GM19025 (cell line): ENCODE results near the gene SKA3.
"Not testable (repeated sequence)": the region's sequence is repeated elsewhere in the genome, so short reads cannot be mapped to it uniquely, and the experiment has no call there.

Source experiments
- ATAC-seq: cut with Tn5 transposase; IDR thresholded peaks from one replicate; pipeline ENCODE4 v1.9.1; 2021; ENCODE audit warnings: mild to moderate bottlenecking, low read depth, moderate library complexity; ENCODE audit not compliant: unreplicated experiment

The SKA3 gene

DNA sequence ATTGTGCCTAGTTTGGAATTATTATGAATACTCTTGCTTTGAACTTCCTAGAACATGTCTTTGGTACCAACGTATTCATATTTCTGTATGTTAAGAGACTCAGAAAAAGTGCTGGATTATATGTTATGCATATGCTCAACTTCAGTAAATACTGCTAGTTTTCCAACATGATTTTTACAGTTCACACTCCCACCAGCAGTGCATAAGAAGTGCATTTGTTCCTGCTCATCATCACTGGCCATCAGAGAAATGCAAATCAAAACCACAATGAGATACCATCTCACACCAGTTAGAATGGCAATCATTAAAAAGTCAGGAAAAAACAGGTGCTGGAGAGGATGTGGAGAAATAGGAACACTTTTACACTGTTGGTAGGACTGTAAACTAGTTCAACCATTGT lies 2.6 kb downstream of the SKA3 start:
- ATAC-seq, result not testable (repeated sequence)

DNA sequence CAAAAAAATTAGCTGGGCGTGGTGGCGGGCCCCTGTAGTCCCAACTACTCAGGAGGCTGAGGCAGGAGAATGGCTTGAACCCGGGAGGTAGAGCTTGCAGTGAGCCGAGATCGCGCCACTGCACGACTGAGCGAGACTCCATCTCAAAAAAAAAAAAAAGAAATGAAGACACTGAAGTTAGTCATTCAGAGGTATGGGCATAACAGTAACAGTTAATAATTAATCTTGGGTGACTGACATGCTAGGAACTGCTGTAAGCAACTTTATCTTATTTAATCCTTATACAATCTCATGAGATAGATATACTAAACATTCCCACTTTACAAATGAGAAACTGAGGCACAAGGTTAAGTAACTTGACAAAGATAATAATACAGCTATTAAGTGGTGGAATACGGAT lies 4.9 kb downstream of the SKA3 start:
- ATAC-seq, result no peak

DNA sequence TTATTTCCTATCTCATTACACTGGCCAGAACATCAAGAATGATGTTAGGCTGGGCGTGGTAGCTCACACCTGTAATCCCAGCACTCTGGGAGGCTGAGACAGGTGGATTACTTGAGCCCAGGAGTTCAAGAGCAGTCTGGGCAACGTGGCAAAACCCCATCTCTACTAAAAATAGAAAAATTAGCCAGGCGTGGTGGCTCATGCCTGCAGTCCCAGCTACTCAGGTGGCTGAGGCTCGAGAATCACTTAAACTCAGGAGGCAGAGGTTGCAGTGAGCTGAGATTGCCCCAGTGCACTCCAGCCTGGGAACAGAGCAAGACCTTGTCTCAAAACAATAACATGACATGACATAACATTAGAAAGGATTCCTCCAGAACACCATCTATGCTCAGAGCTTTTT lies 10.7 kb downstream of the SKA3 start:
- not testable (repeated sequence) for ATAC-seq

DNA sequence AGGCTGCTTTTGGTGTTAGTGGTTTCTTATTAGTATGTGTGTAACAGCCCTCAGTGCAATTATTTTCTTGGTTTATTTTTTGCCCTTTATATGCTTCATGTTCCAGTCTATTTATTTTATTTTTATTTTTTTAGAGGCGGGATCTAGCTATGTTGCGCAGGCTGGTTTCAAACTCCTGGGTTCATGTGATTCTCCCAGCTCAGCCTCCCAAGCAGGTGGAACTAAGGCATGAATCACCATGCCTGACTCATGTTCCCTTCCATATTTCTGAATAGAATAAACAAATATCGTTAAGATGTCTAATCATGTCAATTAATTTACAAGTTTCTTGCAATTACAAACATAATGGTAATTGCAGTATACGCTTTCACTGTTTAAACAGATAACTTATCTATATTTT lies 11.7 kb downstream of the SKA3 start:
- no peak for ATAC-seq

DNA sequence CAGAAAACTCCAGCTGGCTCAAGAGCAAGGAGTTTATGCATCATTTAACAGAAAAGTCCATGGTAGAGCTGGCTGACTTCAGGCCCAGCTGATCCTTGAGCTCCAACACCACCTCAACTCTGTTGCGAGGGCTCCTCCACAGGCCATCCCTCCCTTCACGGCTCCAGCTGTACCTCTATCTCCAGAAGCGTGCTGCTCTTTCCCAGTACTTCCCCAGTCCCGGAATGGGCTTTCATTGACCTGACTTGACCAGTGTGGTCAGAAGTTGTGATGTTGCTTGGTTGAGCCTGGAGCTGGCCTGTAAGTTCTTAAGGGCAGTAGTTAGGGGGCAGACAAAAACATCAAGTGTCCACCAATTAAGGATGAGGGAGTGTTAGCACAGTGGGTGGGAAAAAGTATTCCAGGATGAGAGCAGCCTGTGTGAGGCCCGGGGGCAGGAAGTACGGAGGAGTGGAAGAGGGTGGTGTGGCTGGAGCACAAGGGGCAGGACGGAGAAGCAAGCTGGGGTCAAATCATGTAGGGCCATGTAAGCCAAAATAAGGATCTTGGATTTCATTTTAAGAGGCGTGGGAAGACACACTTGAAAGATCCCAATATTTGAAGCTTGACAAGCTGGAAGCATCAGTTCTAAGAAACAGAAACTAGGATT lies 24.0 kb downstream of the SKA3 start:
- ATAC-seq, result no peak

DNA sequence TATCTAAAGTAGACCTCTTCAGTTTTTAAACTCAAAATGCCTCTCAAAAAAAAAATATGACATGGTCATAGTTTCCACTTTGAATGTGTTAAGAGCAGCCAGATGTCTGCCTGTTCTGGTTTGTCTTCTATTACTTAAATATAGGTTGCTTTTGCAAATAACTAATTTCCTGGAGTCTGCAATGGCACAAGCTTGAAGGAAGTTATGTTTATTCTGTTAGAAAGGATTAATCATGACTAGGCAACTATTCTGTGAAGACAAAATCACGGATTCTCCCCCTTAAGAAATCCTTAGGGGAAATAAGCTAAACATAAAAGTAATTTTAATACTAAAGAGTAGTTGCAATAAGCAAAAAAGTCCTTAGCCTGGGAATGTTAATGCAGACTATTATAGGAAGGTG lies 26.3 kb downstream of the SKA3 start:
- no peak for ATAC-seq

DNA sequence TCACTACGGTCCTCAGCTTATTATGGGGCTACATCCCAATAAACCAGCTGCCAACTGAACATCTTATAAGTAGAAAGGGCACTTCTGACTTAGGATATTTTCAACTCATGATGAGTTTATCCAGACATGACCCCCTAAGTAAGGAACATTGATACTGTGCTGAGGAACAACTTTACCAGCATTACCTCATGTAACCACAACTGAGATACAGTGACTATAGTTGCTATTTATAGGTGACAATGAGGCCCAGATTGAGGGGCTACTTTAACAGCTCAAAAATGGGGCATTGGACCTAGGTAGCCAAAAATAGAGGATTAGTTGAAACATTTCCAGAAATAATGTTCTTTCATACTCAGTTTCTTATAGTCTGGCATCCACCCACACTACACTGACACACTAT lies 26.8 kb downstream of the SKA3 start:
- no peak for ATAC-seq

DNA sequence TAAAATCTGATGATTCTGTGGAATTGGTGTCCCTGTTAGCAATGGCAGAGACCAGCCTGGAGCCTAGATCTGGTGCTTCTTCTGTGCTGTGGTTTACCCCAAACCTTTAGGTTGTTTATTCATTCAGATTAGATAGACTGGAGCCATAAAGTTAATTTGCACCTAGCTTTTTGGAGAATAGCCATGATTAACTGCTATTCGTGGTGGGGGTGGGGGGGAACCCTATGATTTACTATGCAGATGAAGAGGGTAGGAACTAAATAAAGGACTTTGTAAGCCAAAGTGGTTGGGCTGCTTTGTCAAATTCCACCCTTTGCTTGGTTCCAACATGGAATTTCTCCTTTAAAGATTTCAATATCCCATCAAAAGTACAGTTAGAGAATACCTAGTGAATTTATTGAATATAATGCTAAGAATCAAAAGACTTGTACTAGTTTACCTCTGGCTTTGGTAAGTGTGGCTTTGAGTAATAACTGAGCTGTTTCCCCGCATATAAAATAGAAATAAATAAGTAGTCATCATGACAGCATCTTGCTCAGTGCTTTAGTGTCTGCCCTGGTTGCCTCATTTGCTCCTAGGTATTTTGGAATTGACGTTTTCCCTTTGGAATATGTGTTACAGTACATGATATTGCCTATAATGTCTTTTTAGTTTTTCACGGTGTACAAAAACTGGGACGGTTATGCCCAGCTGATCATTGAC lies 27.6 kb downstream of the SKA3 start:
- no peak for ATAC-seq

DNA sequence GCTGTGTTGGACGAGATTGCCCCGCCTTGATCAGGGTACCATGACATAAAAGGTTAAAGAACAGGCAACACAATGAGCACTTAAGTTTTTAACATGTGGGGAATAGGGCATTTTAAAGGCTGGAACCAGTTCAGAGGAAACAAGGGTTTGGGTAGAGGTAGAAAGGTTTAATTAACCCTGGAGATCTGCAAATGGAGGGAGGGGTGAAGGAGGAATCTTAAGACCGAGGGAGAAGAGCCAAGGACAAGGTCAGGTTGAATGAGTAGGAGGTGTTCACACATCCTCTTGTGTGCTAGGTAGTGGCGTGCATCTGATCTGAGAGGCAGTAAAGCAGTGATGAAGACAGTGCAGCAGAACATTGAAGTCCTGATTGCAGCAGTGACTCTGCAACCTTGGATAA lies 28.5 kb downstream of the SKA3 start:
- no peak for ATAC-seq

DNA sequence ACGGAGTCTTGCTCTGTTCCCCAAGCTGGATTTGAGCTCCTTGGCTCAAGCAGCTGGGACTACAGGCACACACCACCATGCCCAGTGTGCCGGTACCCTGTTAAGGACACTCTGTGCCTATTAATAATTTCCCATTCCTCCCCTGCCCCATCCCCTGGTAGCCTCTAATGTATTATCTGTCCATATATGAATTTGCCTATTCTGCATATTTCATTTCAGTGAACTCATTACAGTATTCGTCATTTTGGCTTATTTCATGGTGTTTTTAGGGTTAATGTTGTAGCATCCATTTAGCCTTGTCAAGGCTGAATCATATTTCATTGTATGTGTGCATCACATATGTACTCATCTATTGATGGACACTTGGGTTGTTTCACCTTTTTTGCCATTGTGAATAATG lies 33.6 kb downstream of the SKA3 start:
- no peak for ATAC-seq

DNA sequence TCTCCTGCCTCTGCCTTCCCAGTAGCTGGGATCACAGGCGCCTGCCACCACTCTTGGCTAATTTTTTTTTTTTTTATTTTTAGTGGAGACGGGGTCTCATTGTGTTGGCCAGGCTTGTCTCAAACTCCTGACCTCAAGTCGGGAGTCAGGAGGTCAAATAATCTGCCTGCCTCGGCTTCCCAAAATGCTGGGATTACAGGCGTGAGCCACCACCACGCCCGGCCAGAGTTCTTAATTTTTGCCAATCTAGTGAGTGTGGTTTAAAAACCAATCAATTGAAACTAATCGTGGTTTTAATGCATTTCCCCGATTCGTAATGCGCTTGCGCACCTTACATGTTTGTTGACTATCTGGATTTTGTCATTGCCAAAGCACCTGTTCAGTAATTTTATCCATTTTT lies 37.0 kb downstream of the SKA3 start:
- no peak for ATAC-seq

DNA sequence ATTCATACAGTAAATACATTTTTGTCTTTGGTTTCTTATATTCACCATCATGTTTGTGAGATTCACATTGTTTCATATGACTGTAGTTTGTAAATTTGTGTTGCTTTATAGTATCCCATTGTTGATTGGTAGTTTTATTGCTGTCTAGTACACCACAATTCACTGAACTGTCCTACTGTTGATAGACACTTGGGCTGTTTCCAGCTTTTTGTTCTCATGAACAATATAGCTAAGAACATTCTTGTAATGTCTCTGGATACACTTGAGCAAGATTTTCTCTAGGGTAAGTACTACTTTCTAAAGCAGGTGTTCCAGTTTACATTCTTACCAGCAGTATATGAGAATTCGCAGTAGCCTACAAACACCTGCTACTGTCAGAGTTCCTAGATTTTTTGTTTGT lies 37.8 kb downstream of the SKA3 start:
- no peak for ATAC-seq

DNA sequence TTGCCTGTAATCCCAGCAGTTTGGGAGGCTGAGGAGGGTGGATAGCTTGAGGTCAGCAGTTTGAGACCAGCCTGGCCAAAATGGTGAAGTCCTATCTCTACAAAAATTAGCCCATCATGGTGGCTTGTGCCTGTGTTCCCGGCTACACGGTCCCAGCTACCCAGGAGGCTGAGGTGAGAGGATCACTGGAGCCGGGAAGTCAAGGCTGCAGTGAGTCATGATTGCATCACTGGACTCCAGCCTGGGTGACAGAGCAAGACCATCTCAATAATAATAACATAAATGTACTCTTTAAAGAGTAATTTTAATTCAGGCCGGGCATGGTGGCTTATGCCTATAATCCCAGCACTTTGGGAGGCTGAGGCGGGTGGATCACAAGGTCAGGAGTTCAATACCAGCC lies 38.7 kb downstream of the SKA3 start:
- ATAC-seq, result no peak

DNA sequence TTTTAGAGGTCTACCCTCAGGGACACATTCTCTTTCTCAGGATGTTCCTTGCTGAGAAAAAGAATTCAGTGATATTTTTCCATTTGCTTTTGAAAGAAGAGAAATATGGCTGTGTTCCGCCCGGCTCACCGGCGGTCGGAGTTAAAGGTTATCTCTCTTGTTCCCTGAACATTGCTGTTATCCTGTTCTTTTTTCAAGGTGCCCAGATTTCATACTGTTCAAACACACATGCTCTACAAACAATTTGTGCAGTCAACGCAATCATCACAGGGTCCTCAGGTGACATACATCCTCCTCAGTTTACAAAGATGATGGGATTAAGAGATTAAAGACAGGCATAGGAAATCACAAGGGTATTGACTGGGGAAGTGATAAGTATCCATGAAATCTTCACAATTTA lies 40.5 kb downstream of the SKA3 start:
- ATAC-seq, result not testable (repeated sequence)

DNA sequence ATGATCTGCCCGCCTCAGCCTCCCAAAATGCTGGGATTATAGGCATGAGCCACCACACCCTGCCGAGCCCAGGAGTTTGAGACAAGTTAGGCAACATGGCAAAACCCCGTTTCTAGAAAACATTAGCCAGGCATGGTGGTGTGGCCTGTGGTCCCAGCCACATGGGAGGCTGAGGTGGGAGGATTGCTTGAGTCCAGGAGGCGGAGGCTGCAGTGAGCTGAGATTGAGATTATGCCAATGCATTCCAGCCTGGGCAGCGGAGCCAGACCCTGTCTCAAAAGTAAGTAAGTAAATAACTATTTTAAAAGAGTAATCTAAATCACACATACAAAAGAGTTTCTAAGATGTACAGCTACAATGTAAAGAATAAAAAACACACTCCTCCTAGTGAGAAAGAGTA lies 41.9 kb downstream of the SKA3 start:
- ATAC-seq, result no peak

DNA sequence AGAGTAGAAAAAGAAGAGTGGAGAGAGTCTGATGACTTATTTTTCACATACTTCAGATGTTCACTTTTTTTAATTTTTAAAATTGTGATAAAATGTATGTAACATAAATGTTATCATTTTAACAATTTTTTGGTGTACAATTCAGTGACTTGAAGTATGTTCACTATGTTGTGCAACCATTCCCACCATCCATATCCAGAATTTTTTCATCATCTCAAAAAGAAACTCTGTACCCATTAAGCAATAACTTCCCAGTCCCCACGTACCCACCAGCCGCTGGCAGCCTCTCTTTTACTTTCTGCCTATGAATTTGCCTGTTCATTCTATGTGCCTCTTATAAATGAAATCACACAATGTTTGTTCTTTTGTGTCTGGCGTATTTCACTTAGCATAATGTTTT lies 43.3 kb downstream of the SKA3 start:
- ATAC-seq, result no peak

DNA sequence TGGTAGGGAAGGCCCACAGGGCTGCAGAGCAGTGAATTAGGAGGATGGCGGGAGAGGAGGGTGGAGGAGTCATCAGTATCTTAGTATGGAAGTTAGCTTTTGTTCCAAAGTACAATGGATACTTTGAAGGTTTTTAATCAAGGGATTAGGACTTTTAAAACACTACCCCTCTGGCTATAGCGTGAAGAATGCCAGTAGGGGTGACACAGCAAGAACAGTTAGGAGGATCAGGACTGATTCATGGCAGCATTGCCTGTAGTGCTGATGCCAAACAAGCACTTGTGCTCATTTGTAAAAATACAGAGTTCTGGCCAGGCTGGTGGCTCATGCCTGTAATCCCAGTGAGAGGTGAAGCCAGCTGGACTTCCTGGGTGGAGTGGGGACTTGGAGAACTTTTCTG lies 46.2 kb downstream of the SKA3 start:
- ATAC-seq, result no peak

DNA sequence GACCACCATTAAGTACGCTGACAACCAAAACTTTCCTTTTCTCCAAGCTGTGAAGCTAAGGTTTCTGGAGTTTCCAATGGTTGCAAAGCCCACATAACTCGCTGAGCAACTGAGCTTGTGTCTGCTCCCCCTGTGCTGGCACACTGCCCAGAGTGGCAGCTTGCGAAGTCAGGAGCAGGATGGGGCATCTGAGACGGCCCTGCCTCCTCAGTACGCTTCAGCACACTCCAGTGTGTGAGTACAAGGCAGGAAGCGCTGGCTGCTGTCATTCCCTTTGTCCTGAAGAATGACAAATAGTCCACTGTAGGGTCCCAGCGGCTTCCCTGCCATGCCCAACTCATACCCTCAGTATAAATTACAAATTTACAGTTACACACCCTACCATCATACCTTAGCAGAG lies 51.5 kb downstream of the SKA3 start:
- no peak for ATAC-seq

DNA sequence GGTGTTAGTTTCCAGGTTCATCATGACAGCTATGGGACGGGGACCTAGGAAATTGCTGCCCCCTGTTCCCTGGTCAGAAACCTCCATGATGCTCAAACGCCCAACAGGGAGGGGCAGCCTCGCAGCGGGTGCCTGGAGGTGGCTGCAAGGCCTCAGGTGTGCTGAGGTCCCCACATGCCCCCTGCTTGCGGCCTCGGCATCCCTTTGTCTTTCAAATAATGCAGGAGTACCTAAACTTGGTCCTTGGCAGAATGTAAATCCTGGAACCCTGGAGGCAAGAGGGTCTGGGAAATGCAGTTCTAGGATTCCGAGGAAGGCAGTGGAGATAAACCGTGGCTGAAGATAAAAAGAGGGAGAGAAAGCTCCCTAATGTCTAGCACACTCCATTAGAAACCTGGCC lies 52.4 kb downstream of the SKA3 start:
- no peak for ATAC-seq

DNA sequence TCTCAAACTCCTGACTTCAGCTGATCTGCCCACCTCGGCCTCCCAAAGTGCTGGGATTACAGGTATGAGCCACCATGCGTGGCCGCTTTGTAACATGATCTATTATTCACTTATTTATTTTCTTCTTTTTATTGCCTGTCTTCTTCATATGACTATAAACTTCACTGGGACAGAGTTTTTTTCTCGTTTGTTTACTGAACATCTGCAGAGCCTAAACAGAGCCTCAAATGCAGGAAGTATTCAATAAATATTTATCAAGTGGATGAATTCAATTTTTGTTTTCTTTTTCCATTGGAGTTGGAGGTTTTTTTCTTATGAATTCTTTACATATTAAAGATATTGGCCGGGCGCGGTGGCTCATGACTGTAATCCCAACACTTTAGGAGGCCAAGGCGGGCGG lies 54.7 kb downstream of the SKA3 start:
- ATAC-seq, result no peak

DNA sequence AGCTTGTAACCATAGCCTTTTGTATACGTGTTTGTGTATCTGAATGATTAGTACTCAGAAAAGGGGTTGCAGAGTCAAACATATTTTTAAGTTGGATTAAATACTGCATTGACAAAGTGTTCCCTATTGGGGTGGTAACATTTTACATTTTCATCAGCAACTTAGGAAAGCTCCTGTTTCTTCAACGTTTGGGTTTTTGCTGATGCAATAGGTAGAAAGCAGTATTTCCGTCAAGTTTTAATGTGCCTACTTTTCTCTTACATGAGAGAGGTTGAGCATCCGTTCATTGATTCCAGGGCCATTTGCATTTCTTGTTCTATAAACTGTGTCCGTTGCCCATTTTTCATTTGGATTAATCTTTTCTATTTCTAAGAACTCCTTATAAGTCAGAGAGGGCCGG lies 56.2 kb downstream of the SKA3 start:
- ATAC-seq, result no peak

DNA sequence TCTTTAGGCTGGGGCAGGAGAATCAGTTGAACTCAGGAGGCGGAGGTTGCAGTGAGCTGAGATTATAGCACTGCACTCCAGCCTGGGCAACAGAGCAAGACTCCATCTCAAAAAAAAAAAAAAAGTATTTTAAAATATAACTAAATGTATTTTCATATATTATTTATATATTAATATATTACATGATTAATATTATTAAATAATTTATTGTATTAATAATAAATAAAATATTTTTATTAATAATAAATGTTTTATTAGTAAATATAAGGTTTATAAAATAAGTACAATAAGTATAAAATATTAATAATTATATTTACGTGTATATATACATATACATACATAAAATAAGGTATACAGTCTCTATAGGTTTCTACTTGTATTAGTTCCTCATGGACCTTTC lies 56.8 kb downstream of the SKA3 start:
- ATAC-seq, result no peak

DNA sequence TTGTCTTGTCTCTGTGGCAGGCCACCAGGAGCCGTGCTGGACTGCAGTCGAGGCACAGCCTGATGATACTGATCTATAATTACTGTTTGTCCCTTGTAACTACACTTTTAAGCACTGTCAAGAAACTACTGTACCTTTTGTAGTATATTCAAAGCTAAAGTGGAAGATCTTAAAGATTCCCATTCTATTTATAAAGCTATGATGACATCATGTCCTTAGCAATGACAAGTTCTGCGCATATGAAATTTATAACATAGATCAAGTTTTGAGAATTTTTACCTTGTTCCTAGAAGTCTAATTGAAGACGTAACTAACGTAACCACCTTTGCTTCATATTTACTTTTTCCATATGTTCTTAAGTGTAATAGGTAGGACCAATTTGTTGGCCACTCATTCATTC lies 58.2 kb downstream of the SKA3 start:
- no peak for ATAC-seq
